ENCODE data around the gene C1orf210. TPM values are rescaled to one million over a fixed set of nuclear protein-coding genes. Genes with fewer than 3 reads are reported as not detected.

The C1orf210 gene
- total RNA-seq, 4 donors from 2014 or later, result 0.27 TPM; not detected in 3

DNA sequence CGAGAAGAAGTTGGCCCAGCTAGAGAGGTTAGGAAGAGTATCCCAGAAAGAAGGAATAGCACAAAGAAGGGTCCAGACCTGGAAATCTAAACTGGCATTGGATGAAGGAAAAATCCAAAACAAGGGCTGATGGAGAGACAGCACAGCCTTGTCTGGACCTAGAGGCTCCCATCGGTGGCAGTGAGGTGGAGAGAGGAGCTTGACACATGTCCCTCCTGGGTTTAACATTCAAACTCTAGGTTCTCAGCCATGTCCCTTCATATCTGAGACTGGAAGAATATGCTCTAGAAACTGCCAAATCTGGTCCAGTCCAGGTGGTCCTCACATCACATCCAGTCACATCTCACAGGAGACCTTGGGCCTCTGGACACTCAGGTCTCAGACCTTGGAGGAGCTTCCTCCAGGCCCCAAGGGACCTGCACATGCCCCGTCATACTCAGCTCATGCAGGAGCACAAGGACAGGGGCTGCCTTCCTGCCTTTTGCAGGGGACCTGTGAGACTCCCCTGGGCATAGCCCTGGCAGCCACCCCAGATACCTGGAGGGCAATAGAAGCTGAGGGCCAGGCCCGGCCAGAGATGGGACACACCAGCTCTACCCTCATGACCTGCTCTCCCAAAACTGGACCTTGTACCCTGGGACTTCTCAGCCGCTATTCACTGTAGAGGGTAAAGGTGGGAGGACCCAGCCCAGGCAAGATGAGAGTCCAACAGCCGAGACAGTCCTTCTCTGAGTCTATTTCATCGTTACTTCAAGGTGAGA is 8.1 kb downstream of the C1orf210 start:
- no peaks in the 10 kb centered on the region for H3K36me3 ChIP-seq
- no peak overlapping the region for H3K4me3 ChIP-seq
- H3K27me3 ChIP-seq, result peaks cover 12% of the 10 kb centered on the region
- H3K4me1 ChIP-seq, result no peaks in the 10 kb centered on the region
- no peaks in the 10 kb centered on the region for H3K9me3 ChIP-seq
- no peak for ATAC-seq
- TF ChIP-seq POLR2A (IDR thresholded peaks at IDR 0.05), result no peak
- no peak for TF ChIP-seq POLR2AphosphoS5 (IDR thresholded peaks at IDR 0.05)
- 92% methylated on average over 3 of the region's 7 CpGs; no CpG with 5 or more reads in 1 of the 2 donors for WGBS, 2 donors (ENCODE audit: low coverage in 1 of 2)
- no peak overlapping the region for H3K27ac ChIP-seq

DNA sequence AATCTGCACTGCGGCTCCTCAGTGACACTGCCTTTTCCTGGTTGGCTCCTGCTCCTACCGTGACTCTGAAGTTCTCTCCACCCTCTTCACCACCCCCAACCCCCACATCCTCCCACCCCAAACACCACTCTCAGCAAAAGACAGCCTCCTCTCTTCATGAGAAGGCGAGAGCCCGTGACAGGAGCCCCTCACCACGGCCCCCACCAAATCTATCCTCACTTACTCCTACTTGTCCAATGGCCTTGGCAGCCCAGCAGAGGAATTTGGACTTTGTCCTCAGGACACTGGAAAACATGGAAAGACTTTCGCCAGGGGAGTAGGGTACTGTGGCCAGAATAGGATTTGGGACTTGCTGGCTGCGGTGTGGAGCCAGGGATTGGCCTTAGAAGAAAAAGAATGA is 8.7 kb downstream of the C1orf210 start:
- 58% methylated on average over 2 of the region's 7 CpGs; no CpG with 5 or more reads in 1 of the 2 donors for WGBS, 2 donors (ENCODE audit: low coverage in 1 of 2)
- Histone ChIP-seq H3K9me3 (no peaks in the 10 kb centered on the region), H3K27ac (no peak overlapping the region), H3K27me3 (peaks cover 18% of the 10 kb centered on the region), H3K4me1 (no peaks in the 10 kb centered on the region), H3K36me3 (no peaks in the 10 kb centered on the region), H3K4me3 (no peak overlapping the region)
- TF ChIP-seq, protein P1, sequence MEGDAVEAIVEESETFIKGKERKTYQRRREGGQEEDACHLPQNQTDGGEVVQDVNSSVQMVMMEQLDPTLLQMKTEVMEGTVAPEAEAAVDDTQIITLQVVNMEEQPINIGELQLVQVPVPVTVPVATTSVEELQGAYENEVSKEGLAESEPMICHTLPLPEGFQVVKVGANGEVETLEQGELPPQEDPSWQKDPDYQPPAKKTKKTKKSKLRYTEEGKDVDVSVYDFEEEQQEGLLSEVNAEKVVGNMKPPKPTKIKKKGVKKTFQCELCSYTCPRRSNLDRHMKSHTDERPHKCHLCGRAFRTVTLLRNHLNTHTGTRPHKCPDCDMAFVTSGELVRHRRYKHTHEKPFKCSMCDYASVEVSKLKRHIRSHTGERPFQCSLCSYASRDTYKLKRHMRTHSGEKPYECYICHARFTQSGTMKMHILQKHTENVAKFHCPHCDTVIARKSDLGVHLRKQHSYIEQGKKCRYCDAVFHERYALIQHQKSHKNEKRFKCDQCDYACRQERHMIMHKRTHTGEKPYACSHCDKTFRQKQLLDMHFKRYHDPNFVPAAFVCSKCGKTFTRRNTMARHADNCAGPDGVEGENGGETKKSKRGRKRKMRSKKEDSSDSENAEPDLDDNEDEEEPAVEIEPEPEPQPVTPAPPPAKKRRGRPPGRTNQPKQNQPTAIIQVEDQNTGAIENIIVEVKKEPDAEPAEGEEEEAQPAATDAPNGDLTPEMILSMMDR (IDR thresholded peaks at IDR 0.05), result no peak
- TF ChIP-seq EP300 (IDR thresholded peaks at IDR 0.05), result no peak
- ATAC-seq, result no peak

DNA sequence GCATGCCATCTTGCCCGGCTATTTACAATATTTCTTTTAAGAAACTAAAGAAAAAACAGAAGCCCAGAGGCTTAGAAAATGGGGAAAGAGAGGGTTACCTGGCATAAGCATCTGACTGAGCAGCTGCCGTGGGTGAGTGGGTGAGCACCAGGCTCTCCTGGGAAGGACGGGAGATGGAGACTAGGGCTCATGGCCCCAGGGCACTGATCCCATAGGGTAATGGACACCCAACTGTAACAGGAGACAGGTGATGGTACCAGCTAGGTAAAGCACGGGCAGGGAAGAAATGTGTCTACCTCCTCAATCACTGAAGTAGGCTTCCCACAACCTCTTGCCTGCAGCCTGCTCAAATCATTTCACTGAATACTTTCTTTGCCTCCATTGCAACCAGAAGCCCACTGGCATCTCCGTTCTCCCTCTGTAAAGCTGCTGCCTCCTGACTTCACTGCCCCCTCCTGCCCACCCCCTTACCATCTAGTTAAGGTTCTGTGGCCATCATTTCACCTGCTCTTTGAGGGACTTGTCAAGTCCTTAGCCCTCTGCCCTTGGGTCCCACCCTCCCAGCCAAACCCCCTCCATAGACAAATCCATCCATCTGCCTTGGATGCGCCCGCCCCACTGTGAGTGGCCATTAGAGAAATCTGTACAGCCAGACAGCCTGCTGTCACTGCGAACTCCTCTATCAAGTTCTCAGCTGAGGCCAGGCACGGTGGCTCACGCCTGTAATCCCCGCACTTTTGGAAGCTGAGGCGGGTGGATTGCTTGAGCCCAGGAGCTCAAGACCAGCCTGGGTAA is 9.4 kb downstream of the C1orf210 start:
- Histone ChIP-seq H3K27ac (no peak overlapping the region), H3K9me3 (no peaks in the 10 kb centered on the region), H3K4me3 (no peak overlapping the region), H3K27me3 (peaks cover 25% of the 10 kb centered on the region), H3K36me3 (no peaks in the 10 kb centered on the region), H3K4me1 (no peaks in the 10 kb centered on the region)
- WGBS, 2 donors (ENCODE audit: low coverage in 1 of 2), result 66 to 77% methylated on average over 5 to 6 of the region's 12 CpGs
- TF ChIP-seq EP300 (IDR thresholded peaks at IDR 0.05) (no peak), POLR2AphosphoS5 (IDR thresholded peaks at IDR 0.05) (no peak), POLR2A (IDR thresholded peaks at IDR 0.05) (no peak)
- TF ChIP-seq, protein P1 (IDR thresholded peaks at IDR 0.05), result no peak
- no peak for ATAC-seq

DNA sequence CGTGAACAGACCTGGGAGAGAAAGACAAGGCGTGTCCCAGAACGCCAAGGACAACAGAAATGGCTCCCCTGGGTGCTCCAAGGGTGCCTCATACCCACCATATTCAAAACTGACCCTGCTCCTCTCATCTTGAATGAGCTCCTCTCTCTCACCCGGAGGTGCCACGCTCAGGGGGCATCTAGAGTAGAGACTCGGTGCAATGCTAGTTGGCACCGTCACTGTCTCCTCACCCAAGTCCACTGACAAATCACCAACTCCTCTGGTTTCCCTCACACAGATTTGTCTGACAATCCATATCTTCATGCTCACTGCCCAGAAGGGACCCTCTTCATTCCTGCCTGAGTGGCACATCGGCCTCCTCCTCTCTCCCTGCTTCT is 10.6 kb downstream of the C1orf210 start:
- peaks cover 0 to 9% (median 4%) of the 10 kb centered on the region in 3 donors for H3K4me1 ChIP-seq
- TF ChIP-seq EP300 (IDR thresholded peaks at IDR 0.05), result no peak
- no peak for TF ChIP-seq POLR2AphosphoS5 (IDR thresholded peaks at IDR 0.05)
- no peak for TF ChIP-seq POLR2A (IDR thresholded peaks at IDR 0.05)
- TF ChIP-seq, protein P1 (IDR thresholded peaks at IDR 0.05), result no peak
- H3K9me3 ChIP-seq, result no peaks in the 10 kb centered on the region
- H3K4me3 ChIP-seq, result no peak overlapping the region
- no peak for ATAC-seq
- H3K27me3 ChIP-seq, result peaks cover 37% of the 10 kb centered on the region
- H3K27ac ChIP-seq, result no peak overlapping the region
- 88 to 91% methylated on average over 5 to 8 of the region's 8 CpGs for WGBS, 2 donors (ENCODE audit: low coverage in 1 of 2)
- H3K36me3 ChIP-seq, result no peaks in the 10 kb centered on the region

DNA sequence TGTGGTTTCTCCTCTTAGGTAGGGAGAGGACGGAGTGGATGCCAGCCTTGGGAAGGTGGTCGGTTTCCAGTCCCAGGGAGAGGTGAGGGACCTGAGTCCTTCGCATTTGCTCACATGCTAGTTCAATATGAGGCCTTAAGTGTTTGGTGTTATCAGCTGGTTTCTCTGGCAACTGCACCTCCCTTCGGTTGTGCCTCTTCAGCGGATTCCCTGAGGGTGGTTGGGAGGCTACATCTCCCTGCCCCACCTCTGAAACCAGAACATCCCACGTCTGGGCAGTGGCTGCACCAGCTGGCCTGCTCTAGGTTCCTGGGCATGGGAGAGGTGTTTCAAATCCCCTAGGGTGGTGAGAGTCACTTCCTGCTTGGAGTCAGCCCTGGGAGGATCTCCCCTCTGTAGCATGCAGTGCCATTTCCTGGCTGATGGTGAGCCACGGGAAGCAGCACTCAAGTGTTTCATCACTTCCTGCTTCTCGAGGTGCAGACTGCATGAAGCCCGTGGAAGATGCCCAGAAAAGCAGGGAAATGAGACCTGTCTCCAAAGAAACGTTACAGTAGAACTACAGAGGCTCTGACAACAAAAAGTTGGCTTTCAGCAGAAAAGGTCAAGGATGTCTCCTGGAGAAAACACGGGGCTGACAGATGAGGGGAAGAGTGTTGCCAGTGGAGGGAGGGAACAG is 11.1 kb downstream of the C1orf210 start:
- ATAC-seq, result peak; percentile 31
- TF ChIP-seq POLR2AphosphoS5 (IDR thresholded peaks at IDR 0.05) (no peak), EP300 (IDR thresholded peaks at IDR 0.05) (no peak), POLR2A (IDR thresholded peaks at IDR 0.05) (no peak)
- TF ChIP-seq, protein P1 (IDR thresholded peaks at IDR 0.05), result no peak
- peaks cover 0 to 9% (median 4%) of the 10 kb centered on the region in 3 donors for H3K4me1 ChIP-seq
- peaks cover 42% of the 10 kb centered on the region for H3K27me3 ChIP-seq
- H3K4me3 ChIP-seq, result no peak overlapping the region
- no peaks in the 10 kb centered on the region for H3K9me3 ChIP-seq
- 29% methylated on average over 5 of the region's 11 CpGs; no CpG with 5 or more reads in 1 of the 2 donors for WGBS, 2 donors (ENCODE audit: low coverage in 1 of 2)
- H3K27ac ChIP-seq, result no peak overlapping the region
- no peaks in the 10 kb centered on the region for H3K36me3 ChIP-seq

Measured in gastroesophageal sphincter (tissue), 4 donors.